ENCODE data around the gene CCDC182.

DNA sequence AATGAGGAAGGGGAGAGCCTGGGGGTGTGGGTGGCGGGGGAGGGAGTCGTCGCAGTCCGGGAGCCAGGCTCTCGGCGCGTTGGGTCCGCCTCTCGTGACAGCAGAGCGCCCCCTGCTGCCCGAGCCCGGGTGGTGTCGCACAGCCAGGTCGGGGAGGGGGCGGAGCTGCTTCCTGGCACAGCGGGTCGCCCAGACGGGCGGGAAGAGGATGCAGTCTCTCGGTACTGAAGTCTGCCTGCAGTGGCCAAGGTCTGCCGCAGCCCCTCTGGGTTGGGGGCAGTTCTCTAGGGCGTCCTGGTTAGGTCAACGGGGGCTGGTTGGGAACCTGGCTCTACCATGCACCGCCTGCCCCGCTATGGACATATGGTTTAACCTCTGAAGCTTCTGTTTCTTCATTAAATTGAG, 38.2 kb upstream of the CCDC182 start:
- peak; percentile 40; the same call in 1 of the 2 replicates for TF ChIP-seq MYC (CRISPR knock-in tag; IDR thresholded peaks at IDR 0.05; ENCODE audit: borderline replicate concordance)
- TF ChIP-seq CHD2 (IDR thresholded peaks at IDR 0.05; ENCODE audit: low read depth, low read length) = no peak
- TF ChIP-seq JUNB (CRISPR knock-in tag; IDR thresholded peaks at IDR 0.05; ENCODE audit: borderline replicate concordance) = no peak
- TF ChIP-seq ZNF274 (CRISPR knock-in tag; IDR thresholded peaks at IDR 0.05) = peak; percentile 29; the same call in 1 of the 2 replicates
- TF ChIP-seq SP2 (CRISPR knock-in tag; IDR thresholded peaks at IDR 0.05) = no peak
- peak; percentile 98 for TF ChIP-seq CTCF (CRISPR knock-in tag; IDR thresholded peaks at IDR 0.05)
- no peak for TF ChIP-seq HDAC2 (CRISPR knock-in tag; IDR thresholded peaks at IDR 0.05)
- no peak for TF ChIP-seq MXD4 (CRISPR knock-in tag; IDR thresholded peaks at IDR 0.05)
- TF ChIP-seq ZNF205 (CRISPR knock-in tag; IDR thresholded peaks at IDR 0.05) = no peak
- TF ChIP-seq, protein P1, sequence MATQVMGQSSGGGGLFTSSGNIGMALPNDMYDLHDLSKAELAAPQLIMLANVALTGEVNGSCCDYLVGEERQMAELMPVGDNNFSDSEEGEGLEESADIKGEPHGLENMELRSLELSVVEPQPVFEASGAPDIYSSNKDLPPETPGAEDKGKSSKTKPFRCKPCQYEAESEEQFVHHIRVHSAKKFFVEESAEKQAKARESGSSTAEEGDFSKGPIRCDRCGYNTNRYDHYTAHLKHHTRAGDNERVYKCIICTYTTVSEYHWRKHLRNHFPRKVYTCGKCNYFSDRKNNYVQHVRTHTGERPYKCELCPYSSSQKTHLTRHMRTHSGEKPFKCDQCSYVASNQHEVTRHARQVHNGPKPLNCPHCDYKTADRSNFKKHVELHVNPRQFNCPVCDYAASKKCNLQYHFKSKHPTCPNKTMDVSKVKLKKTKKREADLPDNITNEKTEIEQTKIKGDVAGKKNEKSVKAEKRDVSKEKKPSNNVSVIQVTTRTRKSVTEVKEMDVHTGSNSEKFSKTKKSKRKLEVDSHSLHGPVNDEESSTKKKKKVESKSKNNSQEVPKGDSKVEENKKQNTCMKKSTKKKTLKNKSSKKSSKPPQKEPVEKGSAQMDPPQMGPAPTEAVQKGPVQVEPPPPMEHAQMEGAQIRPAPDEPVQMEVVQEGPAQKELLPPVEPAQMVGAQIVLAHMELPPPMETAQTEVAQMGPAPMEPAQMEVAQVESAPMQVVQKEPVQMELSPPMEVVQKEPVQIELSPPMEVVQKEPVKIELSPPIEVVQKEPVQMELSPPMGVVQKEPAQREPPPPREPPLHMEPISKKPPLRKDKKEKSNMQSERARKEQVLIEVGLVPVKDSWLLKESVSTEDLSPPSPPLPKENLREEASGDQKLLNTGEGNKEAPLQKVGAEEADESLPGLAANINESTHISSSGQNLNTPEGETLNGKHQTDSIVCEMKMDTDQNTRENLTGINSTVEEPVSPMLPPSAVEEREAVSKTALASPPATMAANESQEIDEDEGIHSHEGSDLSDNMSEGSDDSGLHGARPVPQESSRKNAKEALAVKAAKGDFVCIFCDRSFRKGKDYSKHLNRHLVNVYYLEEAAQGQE (IDR thresholded peaks at IDR 0.05; ENCODE audit: borderline replicate concordance in 1 of 2, low read depth in 1 of 2, low read length in 2 of 2) = no peak
- TF ChIP-seq GTF3A (CRISPR knock-in tag; conservative IDR thresholded peaks at IDR 0.05) = no peak
- TF ChIP-seq SIN3A (IDR thresholded peaks at IDR 0.05; ENCODE audit: borderline replicate concordance, low read depth, low read length) = no peak
- no peak for TF ChIP-seq ZNF263 (CRISPR knock-in tag; IDR thresholded peaks at IDR 0.05)

Measured in HepG2 (cell line).